CD4-positive, alpha-beta T cell treated with Interleukin-17A for 1 hour (primary cell): ENCODE measurements around the gene DNAAF5.
"Not testable (repeated sequence)": the region's sequence is repeated elsewhere in the genome, so short reads cannot be mapped to it uniquely, and the experiment has no call there.

Experiments
- DNase-seq: peaks from one replicate; pipeline ENCODE4 v3.0.0-alpha.2; 2020

DNAAF5 gene

DNA sequence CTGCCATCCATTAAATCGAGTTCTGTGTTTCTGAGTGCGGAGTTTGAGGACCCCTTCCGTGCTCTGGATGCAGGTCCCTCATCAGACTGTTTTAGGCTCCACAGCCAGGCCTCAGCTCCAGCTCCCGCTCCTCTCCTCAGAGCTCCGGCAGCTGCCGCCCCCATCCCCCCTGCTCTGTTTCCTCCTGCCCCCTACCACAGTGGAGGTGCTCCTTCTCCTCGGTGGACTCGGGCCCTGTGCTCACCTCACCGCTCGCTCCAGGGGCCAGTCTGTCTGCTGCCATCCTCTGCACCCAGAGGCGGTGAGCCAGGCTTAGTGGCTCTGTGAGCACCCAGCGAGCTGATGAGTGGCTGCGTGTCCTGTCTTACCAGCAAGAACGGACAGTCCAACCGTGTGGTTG lies 21.9 kb downstream of the DNAAF5 start:
- DNase-seq = no peak

DNA sequence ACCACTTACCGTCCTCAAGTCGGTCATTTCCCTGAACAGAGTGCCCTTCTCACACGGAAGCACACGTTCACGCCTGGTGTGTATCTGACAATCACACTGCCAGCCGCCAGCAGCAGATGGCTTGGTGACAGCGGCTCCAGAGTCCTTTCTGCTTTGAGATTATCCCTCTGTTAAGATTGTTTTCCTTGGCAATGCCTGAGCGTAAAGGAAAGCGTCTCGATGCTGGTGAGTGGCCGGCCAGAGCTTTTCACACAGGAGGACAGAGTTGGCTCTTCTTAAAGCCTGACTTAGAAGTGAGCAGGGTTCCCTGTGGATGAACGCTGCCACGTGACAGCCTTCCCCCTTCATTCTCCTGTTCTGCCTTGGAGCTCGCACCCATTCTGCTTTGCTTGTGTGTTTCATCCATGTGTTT lies 22.6 kb downstream of the DNAAF5 start:
- DNase-seq = no peak

DNA sequence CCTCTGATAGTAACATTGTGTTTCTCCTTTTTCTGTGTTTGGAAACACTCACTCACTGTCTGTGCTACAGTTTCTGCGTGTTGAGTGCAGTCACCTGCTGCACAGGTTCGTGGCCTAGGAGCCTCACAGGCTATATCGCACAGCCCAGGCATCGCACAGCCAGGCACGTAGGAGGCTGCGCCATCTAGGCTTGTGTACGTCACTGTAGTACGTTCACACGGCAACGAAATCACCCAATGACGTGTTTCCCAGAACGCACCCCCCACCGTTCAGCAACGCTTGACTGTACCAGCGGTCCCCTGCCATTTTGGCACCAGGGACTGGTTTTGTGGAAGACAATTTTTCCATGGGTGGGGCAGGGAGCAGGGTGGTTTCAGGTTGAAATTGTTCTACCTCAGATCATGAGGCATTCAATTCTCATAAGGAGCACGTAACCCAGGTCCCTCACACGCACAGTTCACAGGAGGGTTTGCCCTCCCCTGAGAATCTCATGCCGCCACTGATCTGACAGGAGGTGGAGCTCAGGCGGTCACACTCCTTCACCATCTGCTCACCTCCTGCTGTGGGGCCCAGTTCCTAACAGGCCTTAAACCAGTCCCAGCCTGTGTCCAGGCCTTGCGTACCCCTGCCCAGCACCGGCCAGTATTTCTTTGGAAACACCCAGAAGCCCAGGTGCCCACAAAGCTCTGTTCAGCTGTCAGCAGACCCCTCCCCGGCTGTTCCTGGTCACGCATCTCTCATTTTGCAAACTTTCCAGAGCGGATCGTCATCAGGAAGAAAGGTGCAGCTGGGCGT lies 23.8 kb downstream of the DNAAF5 start:
- DNase-seq = no peak

DNA sequence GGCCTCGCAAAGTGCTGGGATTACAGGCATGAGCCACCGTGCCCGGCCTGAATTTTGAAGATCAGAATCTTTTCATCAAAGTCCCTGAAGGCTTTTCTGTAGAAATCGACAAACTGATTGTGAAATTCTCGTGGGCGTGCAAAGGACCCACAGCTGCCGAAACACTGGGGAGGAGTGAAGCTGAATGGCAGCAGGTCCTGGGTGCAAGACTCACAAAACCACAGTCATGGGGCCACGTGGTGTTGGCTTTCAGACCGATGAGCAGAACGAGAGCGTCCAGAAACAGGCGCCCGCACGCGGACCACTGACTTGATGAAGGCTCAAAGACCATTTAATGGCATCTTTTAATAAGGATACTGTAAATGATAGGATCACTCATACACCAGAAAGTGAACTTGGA lies 25.3 kb downstream of the DNAAF5 start:
- no peak for DNase-seq

DNA sequence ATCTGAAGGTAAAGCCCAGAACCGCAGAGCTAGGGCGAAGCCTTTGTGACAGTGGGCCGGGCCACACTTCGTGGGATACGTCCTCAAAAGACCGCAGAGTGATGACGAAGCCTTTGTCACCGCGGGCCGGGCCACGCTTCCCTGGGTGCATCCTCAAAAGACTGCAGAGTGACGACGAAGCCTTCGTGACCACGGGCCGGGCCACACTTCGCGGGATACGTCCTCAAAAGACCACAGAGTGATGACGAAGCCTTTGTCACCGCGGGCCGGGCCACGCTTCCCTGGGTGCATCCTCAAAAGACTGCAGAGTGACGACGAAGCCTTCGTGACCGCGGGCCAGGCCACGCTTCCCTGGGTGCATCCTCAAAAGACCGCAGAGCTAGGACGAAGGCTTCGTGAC lies 25.8 kb downstream of the DNAAF5 start:
- not testable (repeated sequence) for DNase-seq

DNA sequence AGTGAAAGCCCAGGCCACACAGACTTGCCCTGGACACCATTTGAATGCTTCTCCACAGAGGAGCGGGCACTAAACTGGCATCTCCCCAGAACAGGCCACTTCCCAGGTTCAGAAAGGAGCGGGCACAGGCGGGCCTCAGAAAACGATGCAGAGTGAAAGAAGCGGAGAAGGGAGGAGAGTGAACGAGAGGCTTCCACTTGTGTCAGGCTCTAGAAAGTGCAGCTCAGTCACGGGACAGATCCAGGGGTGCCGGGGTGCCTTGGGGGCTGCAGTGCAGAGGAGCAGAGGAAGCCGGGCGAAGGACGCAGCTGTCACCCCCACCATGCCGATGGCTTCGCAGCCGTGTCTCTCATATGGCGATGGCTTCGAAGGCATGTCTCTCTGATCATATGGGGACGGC lies 26.7 kb downstream of the DNAAF5 start:
- DNase-seq = no peak

DNA sequence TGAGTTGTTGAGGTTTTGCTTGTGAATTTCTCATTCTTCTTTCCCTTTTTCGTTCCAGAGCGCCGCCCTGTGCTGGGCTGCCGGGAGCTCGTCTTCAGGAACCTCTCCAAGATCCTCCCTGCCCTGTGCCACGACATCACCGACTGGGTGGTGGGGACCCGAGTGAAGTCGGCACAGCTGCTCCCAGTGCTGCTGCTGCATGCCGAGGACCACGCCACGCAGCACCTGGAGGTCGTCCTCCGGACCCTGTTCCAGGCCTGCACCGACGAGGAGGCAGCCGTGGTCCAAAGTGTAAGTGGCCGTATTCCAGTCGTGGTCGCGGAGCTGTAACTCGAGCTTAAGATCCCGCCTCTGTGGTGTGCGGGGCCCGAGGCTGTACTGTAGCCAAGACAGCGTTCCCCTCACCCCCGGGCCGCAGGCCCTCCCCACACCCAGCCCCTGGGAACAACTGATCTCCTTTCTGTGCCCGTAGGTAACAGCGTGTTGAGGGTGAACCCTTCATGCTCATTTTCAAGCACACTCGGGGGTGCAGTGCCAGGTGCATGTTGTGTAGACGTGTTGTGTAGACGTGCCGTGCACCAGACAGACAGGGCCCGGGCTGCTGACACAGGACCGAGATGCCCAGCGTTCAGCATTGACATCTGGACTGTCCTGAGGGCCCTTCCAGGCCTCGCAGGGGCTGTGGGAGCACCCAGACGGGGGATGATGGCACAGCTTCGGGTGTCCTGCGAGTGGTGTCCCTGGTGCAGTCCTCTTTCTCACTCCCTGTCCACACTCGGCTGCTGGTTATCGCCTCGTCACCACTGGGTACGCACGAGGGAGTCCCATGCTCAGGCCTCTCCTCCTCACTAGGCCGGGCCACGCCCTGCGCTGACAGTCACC lies 28.3 kb downstream of the DNAAF5 start:
- no peak for DNase-seq

DNA sequence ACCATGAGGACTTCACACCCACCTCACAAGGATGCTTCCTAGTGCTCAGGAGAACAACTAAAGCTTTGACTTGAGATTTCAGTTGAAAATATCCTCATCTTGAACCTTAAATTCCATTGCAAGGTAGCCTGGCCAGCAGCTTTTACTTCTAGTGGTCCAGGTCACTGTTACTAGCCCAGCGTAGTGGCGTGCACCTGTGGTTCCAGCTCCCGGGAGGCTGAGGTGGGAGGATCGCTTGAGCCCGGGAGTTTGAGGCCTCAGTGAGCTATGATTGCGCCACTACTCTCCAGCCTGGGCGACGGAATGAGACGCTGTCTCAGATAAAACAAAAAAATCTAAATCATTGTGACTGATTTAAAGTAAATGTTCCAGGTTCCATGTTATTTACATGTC lies 28.9 kb downstream of the DNAAF5 start:
- no peak for DNase-seq

DNA sequence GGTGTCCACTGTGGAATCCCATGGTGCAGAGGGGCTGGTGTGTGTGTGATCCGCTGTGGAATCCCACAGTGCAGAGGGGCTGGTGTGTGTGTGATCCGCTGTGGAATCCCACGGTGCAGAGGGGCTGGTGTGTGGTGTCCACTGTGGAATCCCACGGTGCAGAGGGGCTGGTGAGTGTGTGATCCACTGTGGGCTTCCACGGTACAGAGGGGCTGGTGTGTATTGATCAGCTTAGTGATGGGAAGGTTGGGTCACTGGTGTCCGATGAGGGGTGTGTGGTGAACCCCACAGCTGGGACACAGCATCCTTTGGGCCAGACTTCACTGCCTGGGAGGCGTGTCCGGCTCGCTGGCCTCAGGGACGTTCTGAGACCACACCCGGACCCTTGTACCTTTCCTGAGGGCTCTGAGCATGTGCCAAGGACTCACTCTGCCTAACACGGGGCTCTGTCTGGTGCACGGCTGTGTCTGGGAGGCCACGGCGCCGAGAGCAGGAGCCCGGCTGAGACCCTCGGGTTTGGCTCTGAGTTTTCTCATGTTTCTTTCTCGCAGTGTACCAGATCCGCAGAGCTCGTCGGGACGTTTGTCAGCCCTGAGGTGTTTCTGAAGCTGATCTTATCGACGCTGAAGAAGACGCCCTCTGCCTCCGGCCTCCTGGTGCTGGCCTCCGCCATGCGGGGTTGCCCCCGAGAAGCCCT lies 29.9 kb downstream of the DNAAF5 start:
- no peak for DNase-seq

DNA sequence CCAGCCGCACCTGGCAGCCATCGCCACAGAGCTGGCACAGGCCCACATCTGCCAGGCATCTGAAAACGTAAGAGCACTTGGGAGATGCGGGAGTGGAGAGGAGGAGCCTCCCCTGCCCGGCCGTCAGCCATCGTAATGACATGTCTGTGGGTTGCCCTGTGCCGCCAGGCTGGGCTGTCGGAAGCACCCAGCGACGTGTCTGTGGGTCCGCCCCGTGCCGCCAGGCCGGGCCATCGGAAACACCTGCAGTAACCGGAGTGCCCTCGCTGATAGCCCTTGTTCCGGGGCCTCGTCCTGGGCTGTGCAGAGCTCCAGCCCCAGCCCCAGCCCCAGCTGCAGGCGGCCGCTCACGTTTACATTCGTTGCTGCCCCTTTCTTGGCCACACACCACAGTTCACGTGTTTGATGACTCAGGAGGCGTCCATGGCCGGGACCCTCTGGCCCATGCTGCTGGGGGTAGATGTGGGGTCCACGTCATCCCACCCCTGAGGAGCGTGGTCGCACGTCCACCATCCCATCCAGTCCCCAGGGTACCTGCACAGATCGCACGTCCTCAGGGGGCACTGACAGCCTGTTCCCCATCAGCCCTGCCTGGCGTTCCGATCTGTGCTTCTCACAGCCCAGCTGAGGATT lies 30.5 kb downstream of the DNAAF5 start:
- no peak for DNase-seq

DNA sequence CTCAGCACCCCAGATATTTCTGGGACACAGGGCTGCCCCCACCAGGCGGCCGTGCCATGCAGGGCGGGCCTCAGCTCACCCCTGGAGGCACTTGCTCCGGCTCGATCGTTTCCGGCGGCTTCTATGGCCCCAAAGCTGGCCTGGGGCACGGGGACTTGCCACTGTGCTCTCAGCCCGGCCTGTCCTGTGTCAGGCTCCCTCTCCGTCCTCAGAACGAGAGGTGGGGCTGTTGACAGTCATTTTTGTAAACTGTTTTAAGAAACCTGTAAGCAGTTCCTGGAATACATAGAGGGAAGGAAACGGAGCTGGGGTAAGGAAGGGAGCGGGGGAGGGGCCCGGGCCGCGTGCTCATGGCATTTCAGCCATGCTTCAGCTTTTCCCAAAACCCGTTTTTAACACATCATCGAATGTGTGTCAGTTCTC lies 31.3 kb downstream of the DNAAF5 start:
- DNase-seq = no peak

DNA sequence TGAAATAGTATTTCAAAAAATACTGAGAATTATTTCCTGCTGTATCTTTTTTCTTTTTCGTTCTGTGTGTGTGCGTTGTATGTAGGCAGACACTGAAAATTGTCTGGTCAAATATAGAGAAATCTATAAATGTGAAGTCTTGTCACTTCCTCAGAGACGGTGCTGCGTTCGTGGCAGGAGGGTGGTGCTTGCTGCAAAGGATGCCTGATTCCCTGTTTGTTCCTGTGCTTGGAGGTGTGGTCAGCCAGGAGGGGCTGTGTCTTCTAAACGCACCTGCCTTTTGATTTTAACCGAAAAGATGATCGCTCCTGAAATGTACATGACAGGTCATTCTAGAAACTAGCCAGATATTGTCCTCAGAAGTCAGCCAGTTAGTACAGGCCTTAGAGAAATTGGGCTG lies 33.1 kb downstream of the DNAAF5 start:
- DNase-seq = no peak

DNA sequence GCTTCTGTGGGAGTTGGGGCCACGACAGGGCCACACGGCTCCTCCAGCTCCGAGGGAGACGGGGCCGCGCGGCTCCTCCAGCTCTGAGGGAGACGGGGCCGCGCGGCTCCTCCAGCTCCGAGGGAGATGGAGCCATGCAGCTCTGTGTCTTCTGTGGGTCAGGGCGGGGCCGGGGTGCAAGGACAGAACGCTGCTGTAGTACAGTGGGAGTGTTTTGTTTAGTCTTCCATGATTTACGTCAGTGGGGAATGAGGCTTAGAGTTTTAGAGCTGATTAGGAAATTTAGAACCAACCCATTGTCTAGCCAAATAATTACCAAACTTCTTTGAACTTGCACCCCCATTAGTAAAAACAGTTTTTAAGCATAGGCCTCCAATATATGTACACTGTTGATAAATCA lies 33.5 kb downstream of the DNAAF5 start:
- DNase-seq = no peak

DNA sequence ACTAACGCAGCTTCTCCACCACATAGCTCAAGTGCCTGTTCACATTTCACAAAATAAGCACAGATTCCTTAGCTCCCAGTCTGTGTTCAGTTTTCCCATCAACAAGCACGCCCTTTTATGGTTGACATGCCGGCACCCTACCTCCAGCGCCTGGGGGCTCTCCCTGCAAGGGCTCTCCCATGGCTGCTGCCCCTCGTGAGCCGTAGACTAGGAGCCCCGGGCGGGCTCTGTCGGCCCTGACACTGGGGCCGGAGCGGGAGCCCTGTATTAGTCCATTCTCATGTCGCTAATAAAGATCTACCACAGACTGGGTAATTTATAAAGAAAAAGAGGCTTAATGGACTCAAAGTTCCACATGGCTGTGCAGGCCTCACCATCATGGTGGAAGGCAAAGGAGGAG lies 34.6 kb downstream of the DNAAF5 start:
- DNase-seq = no peak

DNA sequence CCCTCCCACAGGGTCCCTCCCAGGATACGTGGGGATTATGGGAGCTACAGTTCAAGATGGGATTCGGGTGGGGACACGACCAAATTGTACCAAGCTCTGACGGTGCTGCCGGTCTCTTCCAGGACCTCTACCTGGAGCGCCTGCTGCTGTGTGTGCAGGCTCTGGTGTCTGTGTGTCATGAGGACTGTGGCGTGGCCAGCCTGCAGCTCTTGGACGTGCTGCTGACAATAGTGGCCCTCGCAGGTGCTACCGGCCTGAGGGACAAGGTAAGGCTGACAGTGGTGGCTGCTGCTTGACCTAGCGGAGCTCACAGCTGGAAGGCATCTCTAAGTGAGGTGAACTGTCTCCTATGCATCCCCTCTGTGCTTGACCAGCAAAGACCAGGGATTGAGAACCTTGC lies 35.1 kb downstream of the DNAAF5 start:
- DNase-seq = no peak

DNA sequence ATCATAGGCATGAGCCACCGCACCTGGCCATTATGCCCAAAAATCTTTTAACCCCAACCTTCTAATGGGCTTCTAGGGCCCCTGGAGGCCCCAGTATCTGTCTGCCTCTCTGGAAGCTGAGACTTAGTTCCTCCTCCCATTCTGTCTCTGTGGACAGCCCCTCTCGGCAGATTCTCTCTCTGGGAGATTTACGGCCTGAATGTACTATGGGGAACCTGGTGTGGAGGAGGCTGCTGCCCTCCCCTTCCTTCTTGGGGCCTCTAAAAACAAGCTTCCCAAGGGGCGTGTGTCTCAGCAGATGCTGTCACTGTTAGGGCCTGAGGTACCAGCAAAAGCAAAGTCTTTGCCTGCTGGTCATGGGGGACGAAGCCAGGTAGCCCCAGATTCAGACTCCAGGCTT lies 36.4 kb downstream of the DNAAF5 start:
- no peak for DNase-seq

DNA sequence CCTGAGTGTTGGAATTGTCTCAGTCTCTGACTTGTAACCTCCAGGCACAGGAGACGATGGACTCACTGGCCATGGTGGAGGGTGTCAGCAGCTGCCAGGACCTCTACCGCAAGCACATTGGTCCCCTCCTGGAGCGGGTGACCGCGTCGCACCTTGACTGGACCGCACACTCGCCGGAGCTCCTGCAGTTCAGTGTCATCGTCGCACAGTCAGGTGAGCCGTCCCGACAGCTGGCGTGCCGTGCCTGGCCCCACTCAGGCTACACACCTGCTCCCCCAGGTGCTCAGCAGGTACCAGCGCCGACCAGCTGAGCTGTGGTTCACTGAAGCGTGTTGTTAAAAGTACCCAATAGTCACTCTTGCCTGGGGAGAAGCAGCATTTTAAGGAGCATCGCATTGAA lies 37.3 kb downstream of the DNAAF5 start:
- no peak for DNase-seq

DNA sequence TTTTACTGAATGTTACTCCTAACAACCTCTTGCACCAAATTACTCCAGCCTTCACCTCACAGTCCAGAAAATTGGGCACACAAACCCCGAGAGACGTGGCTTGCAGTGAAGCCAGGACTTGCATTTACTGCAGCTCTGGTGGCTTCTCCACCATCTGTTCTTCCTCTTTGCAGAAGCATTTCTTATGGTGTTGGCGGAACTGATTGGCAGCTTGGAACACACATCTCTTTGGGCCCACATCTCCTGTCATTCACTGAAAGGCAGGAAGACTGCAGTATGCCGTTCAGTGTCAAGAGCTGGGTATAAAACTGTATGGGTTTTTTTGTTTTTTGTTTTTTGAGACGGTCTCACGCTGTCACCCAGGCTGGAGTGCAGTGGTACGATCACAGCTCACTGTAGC lies 38.9 kb downstream of the DNAAF5 start:
- DNase-seq = no peak

DNA sequence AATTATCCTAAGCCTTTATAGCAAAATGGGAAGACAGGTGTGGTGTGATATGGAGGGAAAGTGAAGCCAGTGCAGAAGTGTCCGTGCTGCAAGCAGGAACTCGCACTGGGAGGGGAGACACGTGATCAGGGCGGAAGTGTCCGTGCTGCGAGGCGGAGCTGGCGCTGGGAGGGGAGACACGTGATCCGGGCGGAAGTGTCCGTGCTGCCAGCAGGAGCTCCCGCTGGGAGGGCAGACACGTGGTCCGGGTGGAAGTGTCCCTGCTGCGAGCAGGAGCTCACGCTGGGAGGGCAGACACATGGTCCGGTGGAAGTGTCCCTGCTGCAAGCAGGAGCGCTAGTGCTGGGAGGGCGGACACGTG lies 41.1 kb downstream of the DNAAF5 start:
- no peak for DNase-seq

DNA sequence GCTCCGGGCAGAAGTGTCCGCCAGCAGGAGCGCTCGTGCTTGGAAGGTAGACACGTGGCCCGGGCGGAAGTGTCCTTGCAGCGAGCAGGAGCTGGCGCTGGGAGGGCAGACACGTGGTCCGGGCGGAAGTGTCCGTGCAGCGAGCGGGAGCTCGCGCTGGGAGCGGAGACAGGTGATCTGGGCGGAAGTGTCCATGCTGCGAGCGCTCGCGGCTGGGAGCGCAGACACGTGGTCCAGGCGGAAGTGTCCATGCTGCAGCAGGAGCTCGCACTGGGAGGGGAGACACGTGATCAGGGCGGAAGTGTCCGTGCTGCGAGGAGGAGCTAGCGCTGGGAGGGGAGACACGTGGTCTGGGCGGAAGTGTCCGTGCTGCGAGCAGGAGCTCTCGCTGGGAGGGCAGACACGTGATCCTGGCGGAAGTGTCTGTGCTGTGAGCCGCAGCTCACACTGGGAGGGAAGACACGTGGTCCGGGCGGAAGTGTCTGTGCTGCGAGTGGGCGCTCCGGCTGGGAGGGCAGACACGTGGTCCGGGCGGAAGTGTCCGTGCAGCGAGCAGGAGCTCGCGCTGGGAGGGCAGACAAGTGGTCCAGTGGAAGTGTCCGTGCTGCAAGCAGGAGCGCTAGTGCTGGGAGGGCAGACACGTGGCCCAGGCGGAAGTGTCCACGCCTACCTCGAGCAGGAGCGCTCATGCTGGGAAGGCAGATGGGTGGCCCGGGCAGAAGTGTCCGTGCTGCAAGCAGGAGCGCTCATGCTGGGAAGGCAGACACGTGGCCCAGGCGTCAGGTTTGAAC lies 41.6 kb downstream of the DNAAF5 start:
- DNase-seq = no peak

DNA sequence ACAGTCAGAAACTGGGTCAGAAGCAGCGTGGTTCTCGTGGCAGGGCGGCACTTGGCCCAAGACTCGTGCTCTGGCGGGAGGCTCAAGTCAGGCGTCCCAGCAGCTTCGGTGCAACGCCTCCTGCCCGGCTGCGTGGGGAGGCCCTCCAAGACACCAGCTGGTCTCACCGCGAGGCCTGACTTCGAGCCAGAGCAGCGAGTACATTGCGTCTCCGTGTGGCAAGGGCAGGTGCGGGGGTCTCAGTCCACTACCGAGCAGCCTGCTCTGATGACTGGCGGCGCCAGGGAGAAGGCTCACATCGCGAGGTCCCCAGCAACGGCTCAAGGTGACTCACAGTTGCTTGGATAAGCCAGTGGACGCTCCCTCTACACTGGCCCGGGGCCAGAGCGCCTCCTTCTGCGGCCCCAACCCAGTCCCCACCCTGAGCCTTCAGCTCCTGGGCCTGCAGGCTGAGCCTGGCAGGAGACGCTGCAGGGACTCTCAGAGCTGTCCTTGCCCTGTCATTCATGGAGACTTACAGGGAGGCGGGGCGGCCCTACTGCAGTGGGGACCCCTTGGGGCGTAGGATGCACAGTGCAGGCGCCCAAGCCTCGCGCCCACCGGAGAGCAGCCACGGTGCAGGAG lies 42.5 kb downstream of the DNAAF5 start:
- DNase-seq = no peak

DNA sequence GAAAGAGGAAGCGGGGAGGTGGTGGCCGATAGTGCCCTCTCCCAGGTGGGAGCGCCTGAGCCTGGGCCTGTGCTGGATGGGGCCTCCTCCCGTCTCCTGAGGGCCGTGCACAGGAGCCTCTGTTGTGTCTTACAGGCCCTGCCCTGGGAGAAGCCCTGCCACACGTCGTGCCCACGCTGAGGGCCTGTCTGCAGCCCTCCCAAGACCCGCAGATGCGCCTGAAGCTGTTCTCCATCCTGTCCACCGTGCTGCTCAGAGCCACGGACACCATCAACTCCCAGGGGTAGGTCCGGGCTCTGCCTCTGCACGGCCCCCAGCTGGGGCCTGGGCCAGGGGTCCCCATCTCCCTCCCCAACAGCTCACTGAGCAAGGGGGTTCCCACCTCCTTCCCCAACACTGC lies 43.8 kb downstream of the DNAAF5 start:
- no peak for DNase-seq
